Activated CD4-positive, alpha-beta T cell treated with anti-CD3 and anti-CD28 coated beads, Interleukin-10, Interleukin-2, amounts not matched to agents 100 ng/mL and 50 ng/mL, durations not matched to agents 16 hours and 8 hours (primary cell): ENCODE results near the gene RILP.
"Not testable (repeated sequence)": the region's sequence is repeated elsewhere in the genome, so short reads cannot be mapped to it uniquely, and the experiment has no call there.

Experiments used
- DNase-seq: peaks from one replicate; pipeline ENCODE4 v3.0.0-alpha.2; 2020

The RILP gene

GRCh38 chr17:1649844-1650501, at the start of gene RILP:
Gene RILP, minus strand, starts transcription at chr17:1649866. Its CDS starts 62 bp downstream, at chr17:1649804.
- DNase-seq, result no peak

GRCh38 chr17:1697681-1698080, 48.0 kb upstream of the RILP start:
- DNase-seq, result no peak

- DNase-seq, result no peak
Observed at GRCh38 chr17:1695365-1695764, 45.7 kb upstream of the RILP start.

GRCh38 chr17:1693339-1693738, 43.7 kb upstream of the RILP start:
- no peak for DNase-seq

GRCh38 chr17:1690544-1691221, 41.0 kb upstream of the RILP start:
- DNase-seq, result no peak

GRCh38 chr17:1688405-1688804, 38.7 kb upstream of the RILP start:
- not testable (repeated sequence) for DNase-seq

GRCh38 chr17:1686086-1686485, 36.4 kb upstream of the RILP start:
- no peak for DNase-seq

GRCh38 chr17:1684378-1685189, 34.9 kb upstream of the RILP start, which contains the start of gene PRPF8:
Gene PRPF8, minus strand, starts transcription at chr17:1684867. Its CDS starts 296 bp downstream, at chr17:1684571.
- peak; percentile 99 for DNase-seq

GRCh38 chr17:1683459-1683858, 33.8 kb upstream of the RILP start:
- no peak for DNase-seq

GRCh38 chr17:1676401-1676800, 26.7 kb upstream of the RILP start:
- no peak for DNase-seq

- DNase-seq, result peak; percentile 51
Observed at GRCh38 chr17:1673041-1673785, 23.5 kb upstream of the RILP start.

GRCh38 chr17:1663934-1664333, 14.3 kb upstream of the RILP start:
- DNase-seq, result not testable (repeated sequence)

GRCh38 chr17:1661045-1661444, 11.4 kb upstream of the RILP start:
- no peak for DNase-seq

GRCh38 chr17:1658100-1658499, 8.4 kb upstream of the RILP start:
- DNase-seq, result no peak

GRCh38 chr17:1653735-1654134, 4.1 kb upstream of the RILP start:
- DNase-seq, result no peak

GRCh38 chr17:1652794-1653193, 3.1 kb upstream of the RILP start:
- not testable (repeated sequence) for DNase-seq

GRCh38 chr17:1651559-1651844, 1.8 kb upstream of the RILP start:
- DNase-seq, result no peak

GRCh38 chr17:1650731-1651558, 1.3 kb upstream of the RILP start:
- DNase-seq, result no peak

GRCh38 chr17:1648963-1649843, 463 bp downstream of the RILP start:
- DNase-seq, result peak; percentile 96

- DNase-seq, result no peak
Observed at GRCh38 chr17:1648173-1648962, 1.3 kb downstream of the RILP start.
